Measurements from ENCODE around the gene NDC1.

NDC1 gene

DNA sequence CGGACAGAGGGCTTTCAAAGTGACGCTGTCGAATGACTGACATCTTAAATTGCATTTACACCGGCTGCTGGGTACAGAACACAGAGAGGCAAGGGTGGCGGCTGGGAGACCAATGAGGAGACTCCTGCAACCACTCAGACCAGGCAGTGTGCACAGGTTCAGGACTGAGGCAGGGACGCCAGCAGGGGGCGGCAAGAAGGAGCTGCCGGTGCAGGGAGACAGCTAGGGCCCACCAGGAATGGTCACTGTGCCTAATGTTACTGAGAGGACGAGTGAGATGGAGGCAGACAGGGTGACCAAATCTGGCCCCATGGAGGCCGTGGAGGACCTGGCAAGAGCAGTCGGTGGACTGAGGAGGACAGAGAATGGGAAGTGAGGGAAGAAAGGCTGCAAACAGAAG, 122.6 kb downstream of the NDC1 start:
- no peak overlapping the region for H3K27ac ChIP-seq
- TF ChIP-seq, protein P1, sequence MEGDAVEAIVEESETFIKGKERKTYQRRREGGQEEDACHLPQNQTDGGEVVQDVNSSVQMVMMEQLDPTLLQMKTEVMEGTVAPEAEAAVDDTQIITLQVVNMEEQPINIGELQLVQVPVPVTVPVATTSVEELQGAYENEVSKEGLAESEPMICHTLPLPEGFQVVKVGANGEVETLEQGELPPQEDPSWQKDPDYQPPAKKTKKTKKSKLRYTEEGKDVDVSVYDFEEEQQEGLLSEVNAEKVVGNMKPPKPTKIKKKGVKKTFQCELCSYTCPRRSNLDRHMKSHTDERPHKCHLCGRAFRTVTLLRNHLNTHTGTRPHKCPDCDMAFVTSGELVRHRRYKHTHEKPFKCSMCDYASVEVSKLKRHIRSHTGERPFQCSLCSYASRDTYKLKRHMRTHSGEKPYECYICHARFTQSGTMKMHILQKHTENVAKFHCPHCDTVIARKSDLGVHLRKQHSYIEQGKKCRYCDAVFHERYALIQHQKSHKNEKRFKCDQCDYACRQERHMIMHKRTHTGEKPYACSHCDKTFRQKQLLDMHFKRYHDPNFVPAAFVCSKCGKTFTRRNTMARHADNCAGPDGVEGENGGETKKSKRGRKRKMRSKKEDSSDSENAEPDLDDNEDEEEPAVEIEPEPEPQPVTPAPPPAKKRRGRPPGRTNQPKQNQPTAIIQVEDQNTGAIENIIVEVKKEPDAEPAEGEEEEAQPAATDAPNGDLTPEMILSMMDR (conservative IDR thresholded peaks at IDR 0.05): no peak; the same call in 1 of the 2 replicates
